CD4-positive, alpha-beta memory T cell (primary cell): ENCODE data around the gene SLC7A5. TPM values are rescaled to one million over a fixed set of nuclear protein-coding genes. Genes with fewer than 3 reads are reported as not detected.
A peak's percentile ranks its signal among the peaks of the same experiment; 100 is the strongest.

Experiments used
- CTCF ChIA-PET: fragments of 350-600 bp; sonication (Branson Sonifier 250); formaldehyde crosslinking; loops from one replicate; lab custom pipeline; 2021; ENCODE audit warnings: inconsistent platforms; ENCODE audit not compliant: partially characterized antibody; lab: Charles Lee
- POLR2A ChIA-PET: fragments of 350-600 bp; sonication (Branson Sonifier 250); formaldehyde crosslinking; loops from one replicate; lab custom pipeline; 2021; ENCODE audit not compliant: partially characterized antibody; lab: Charles Lee
- DNase-seq, 5 donors: peaks; one replicate each; pipeline versions ENCODE4 v3.0.0 to v3.0.0-alpha.2; 2020 to 2022; ENCODE audit warnings: mixed read lengths in 1 of 5
- H3K27ac ChIP-seq: one replicate; pipeline ENCODE4 v1.7.0; 2013; ENCODE audit warnings: low read depth, low read length
- H3K27me3 ChIP-seq: 2 replicates; pipeline ENCODE4 v1.7.0; 2013; ENCODE audit warnings: mild to moderate bottlenecking, low read length, moderate library complexity; ENCODE audit not compliant: insufficient read depth
- H3K36me3 ChIP-seq: 2 replicates; pipeline ENCODE4 v1.7.0; 2013; ENCODE audit warnings: mild to moderate bottlenecking, low read length, moderate library complexity; ENCODE audit not compliant: insufficient read depth
- H3K4me1 ChIP-seq: 2 replicates; pipeline ENCODE4 v1.7.0; 2013; ENCODE audit warnings: mild to moderate bottlenecking, low read length, moderate library complexity; ENCODE audit not compliant: insufficient read depth
- H3K4me3 ChIP-seq, 2 donors: one replicate each; pipeline ENCODE4 v1.7.0; 2013; ENCODE audit warnings: low read length in 2 of 2, mild to moderate bottlenecking in 1 of 2
- H3K9me3 ChIP-seq, 2 donors: one replicate each; pipeline ENCODE4 v1.7.0; 2013; ENCODE audit warnings: low read length in 2 of 2, control low read depth in 1 of 2; ENCODE audit not compliant: control insufficient read depth in 1 of 2
- H3K27ac Mint-ChIP-seq, 7 donors: one replicate each; pipeline ENCODE4 v1.8.0; 2020 to 2021; ENCODE audit warnings: mixed read lengths in 7 of 7, mild to moderate bottlenecking in 6 of 7, inconsistent platforms in 3 of 7, moderate library complexity in 3 of 7
- H3K27me3 Mint-ChIP-seq, 2 donors: one replicate each; pipeline ENCODE4 v1.8.0; 2020 to 2021; ENCODE audit warnings: mixed read lengths in 2 of 2
- H3K36me3 Mint-ChIP-seq, 2 donors: one replicate each; pipeline ENCODE4 v1.8.0; 2020 to 2021; ENCODE audit warnings: mixed read lengths in 2 of 2, inconsistent platforms in 1 of 2, mild to moderate bottlenecking in 1 of 2
- H3K4me1 Mint-ChIP-seq, 4 donors: one replicate each; pipeline ENCODE4 v1.8.0; 2020 to 2021; ENCODE audit warnings: mixed read lengths in 4 of 4, mild to moderate bottlenecking in 1 of 4
- H3K4me3 Mint-ChIP-seq, 8 donors: one replicate each; pipeline ENCODE4 v1.8.0; 2020 to 2021; ENCODE audit warnings: mixed read lengths in 8 of 8, mild to moderate bottlenecking in 7 of 8, moderate library complexity in 6 of 8, inconsistent platforms in 3 of 8
- H3K9me3 Mint-ChIP-seq, 8 donors: one replicate each; pipeline ENCODE4 v1.8.0; 2020 to 2021; ENCODE audit warnings: mixed read lengths in 8 of 8, mild to moderate bottlenecking in 5 of 8, inconsistent platforms in 3 of 8, moderate library complexity in 1 of 8
- intact Hi-C: fragments of 100-400 bp; cut with micrococcal nuclease; formaldehyde crosslinking; loops from one replicate; pipeline ENCODE4 v1.15.1; 2023
- microRNA-seq: library from miRNA; unstranded; fragments of <30 nt; microRNA quantifications from one replicate; pipeline ENCODE4 v1.2.0, GENCODE V29; 2021; ENCODE audit warnings: borderline replicate concordance, borderline number of aligned reads, borderline microRNAs expressed, mixed read lengths
- polyA plus RNA-seq, 2 donors: library from polyadenylated mRNA; unstranded; fragments of 300-500 nt; fragmentation: Illumina TruSeq; gene quantifications; one replicate each; pipeline ENCODE4 v1.2.3, GENCODE V29; 2021
- total RNA-seq, 2 experiments: library from RNA; stranded (reverse); gene quantifications; one replicate each; pipeline ENCODE4 v1.2.3, GENCODE V29; 2021

SLC7A5 gene
- total and polyA plus RNA-seq, 4 experiments from 2014 or later: 3.5 to 13.5 (median 9.2) TPM

DNA sequence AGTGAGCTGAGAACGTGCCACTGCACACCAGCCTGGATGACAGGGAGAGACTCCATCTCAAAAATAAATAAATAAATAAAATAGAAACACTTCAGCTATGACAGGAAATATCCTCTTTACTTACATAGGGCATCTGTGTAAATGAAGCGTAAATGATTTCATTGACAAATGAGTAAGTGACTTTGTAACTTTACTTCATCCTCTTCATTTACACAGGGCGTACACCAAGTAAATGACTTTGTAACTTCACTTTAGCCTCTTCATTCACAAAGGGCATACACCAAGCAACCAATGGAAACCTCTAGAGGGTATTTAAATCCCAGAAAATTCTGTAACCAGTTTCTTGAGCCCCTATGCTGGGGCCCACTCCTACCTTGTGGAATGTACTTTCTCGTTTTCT is 87.3 kb downstream of the SLC7A5 start:
- no peak overlapping the region for H3K4me3 ChIP-seq
- Mint-ChIP-seq H3K27me3 (no peaks in the 10 kb centered on the region), H3K4me1 (peaks cover 23 to 43% (median 35%) of the 10 kb centered on the region in 4 donors), H3K36me3 (peaks cover 0 to 1% of the 10 kb centered on the region in 2 donors), H3K27ac (no peak overlapping the region), H3K9me3 (peaks cover 0 to 5% (median 0%) of the 10 kb centered on the region in 8 donors), H3K4me3 (no peak overlapping the region)
- peaks cover 42% of the 10 kb centered on the region for H3K4me1 ChIP-seq
- ChIA-PET CTCF (interaction anchor here (3.5 to 4.2 kb wide), 4 partner anchors 9 to 129 kb away, joined by 26 to 337 read pairs (median 80); partner anchors contain the start of gene SLC7A5), POLR2A (interaction anchor here (4.0 kb wide), 1 partner anchor 88 kb away, joined by 80 read pairs; the partner anchor contains the start of gene SLC7A5)
- intact Hi-C loops: no loop called here
- H3K9me3 ChIP-seq: no peaks in the 10 kb centered on the region
- no peak overlapping the region for H3K27ac ChIP-seq
- DNase-seq: no peak
- H3K36me3 ChIP-seq: no peaks in the 10 kb centered on the region
- no peaks in the 10 kb centered on the region for H3K27me3 ChIP-seq

DNA sequence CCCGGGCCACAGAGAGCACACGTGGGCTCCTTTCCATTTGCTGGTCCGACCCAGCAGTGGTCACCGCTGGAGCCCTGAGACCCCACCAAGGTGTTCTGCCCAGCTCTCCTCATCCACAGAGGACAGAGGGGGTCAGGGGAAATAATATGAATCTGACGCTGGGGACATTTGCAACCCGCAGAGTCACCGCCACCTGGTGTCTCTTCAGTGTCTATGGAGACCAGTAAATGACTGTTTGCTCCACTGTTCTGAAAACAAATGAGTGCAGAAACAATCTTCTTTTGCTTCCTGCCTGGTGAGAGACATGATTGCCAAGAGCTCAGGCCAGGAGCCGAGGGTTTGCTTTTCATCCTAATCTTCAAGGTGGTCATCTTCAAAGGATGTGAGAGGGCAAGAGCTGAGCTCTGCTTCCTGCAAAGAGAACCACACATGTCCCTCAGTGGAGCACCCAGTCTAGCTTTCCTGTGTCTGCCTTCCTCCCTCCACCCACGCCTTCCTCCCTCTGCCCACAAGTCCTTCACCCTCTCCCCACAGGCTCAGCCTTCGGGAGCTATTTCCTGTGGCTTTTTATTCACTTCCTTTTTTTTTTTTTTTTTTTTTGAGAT is 88.8 kb downstream of the SLC7A5 start:
- H3K4me3 ChIP-seq: no peak overlapping the region
- H3K27ac ChIP-seq: peak overlapping the region; percentile 15
- peaks cover 42% of the 10 kb centered on the region for H3K4me1 ChIP-seq
- ChIA-PET POLR2A (interaction anchor here (1.0 to 4.0 kb wide), 7 partner anchors 15 to 127 kb away, joined by 3 to 80 read pairs (median 12); partner anchors contain the start of genes KLHDC4 and SLC7A5), CTCF (interaction anchor here (0.5 to 4.2 kb wide), 21 partner anchors 11 to 649 kb away, joined by 3 to 337 read pairs (median 5); partner anchors contain the start of genes KLHDC4 and SLC7A5)
- H3K36me3 ChIP-seq: no peaks in the 10 kb centered on the region
- H3K27ac Mint-ChIP-seq: peak overlapping the region; percentile 87 to 94 (median 90)
- peaks cover 23 to 43% (median 35%) of the 10 kb centered on the region in 4 donors for H3K4me1 Mint-ChIP-seq
- H3K4me3 Mint-ChIP-seq: peak overlapping the region in 7 of 8 donors; percentile 56 to 79 (median 76)
- intact Hi-C loops: no loop called here
- peak; percentile 27 to 70 (median 35) for DNase-seq
- H3K36me3 Mint-ChIP-seq: peaks cover 0 to 1% of the 10 kb centered on the region in 2 donors
- no peaks in the 10 kb centered on the region for H3K27me3 Mint-ChIP-seq
- H3K9me3 ChIP-seq: no peaks in the 10 kb centered on the region
- no peaks in the 10 kb centered on the region for H3K27me3 ChIP-seq
- peaks cover 0 to 5% (median 0%) of the 10 kb centered on the region in 8 donors for H3K9me3 Mint-ChIP-seq

Small RNA genes within 50 kb of the gene (microRNA-seq; reads per million reads assigned to microRNA genes)
- not detected for gene MIR6775

Other genes with a start within 250 kb of the SLC7A5 start
- gene KLHDC4, start 103.5 kb downstream of the SLC7A5 start, total RNA-seq: 10 to 100 TPM; 82.4 to 90.0 TPM
- gene KLHDC4, start 103.5 kb downstream of the SLC7A5 start, polyA plus RNA-seq: 10 to 100 TPM; 16.3 to 18.0 TPM
- gene CA5A, start 67.0 kb upstream of the SLC7A5 start, total RNA-seq: not detected
- gene CA5A, start 67.0 kb upstream of the SLC7A5 start, polyA plus RNA-seq: not detected
- gene BANP, start 81.9 kb upstream of the SLC7A5 start, total RNA-seq: 10 to 100 TPM; 61.8 to 72.7 TPM
- 10 to 100 TPM; 10.7 to 26.4 TPM for gene BANP, start 81.9 kb upstream of the SLC7A5 start, polyA plus RNA-seq